ENCODE results near the gene AFAP1.

AFAP1 gene

GRCh38 chr4:7962609-7963508, 23.2 kb upstream of the AFAP1 start:
- Mint-ChIP-seq H3K4me3 (peak overlapping the region; percentile 11 to 36), H3K27me3 (peaks cover 20% of the 10 kb centered on the region), H3K9me3 (no peaks in the 10 kb centered on the region), H3K4me1 (peaks cover 90% of the 10 kb centered on the region), H3K27ac (no peak overlapping the region)
- ATAC-seq (no peak), DNase-seq (no peak)

- peaks cover 91% of the 10 kb centered on the region for H3K4me1 Mint-ChIP-seq
- peak overlapping the region; percentile 54 to 71 for H3K27ac Mint-ChIP-seq
- H3K9me3 Mint-ChIP-seq = no peaks in the 10 kb centered on the region
- ATAC-seq = peak; percentile 92
- DNase-seq = peak; percentile 81 to 93
- peak overlapping the region; percentile 26 to 67 for H3K4me3 Mint-ChIP-seq
- H3K27me3 Mint-ChIP-seq = peaks cover 29% of the 10 kb centered on the region
Measured at GRCh38 chr4:7960790-7961655, 21.4 kb upstream of the AFAP1 start.

GRCh38 chr4:7960017-7960789, 20.5 kb upstream of the AFAP1 start:
- DNase-seq = peak in 1 of 2 donors; percentile 45
- H3K4me3 Mint-ChIP-seq = peak overlapping the region; percentile 26 to 67

GRCh38 chr4:7959078-7959477, 19.4 kb upstream of the AFAP1 start:
- no peak overlapping the region for H3K4me3 Mint-ChIP-seq
- ATAC-seq (no peak), DNase-seq (no peak)
- peaks cover 72% of the 10 kb centered on the region for H3K4me1 Mint-ChIP-seq
- peak overlapping the region in 1 of 2 donors; percentile 34 for H3K27ac Mint-ChIP-seq
- H3K27me3 Mint-ChIP-seq = peaks cover 29% of the 10 kb centered on the region
- H3K9me3 Mint-ChIP-seq = no peaks in the 10 kb centered on the region

More at GRCh38 chr4:7960017-7960789, 20.5 kb upstream of the AFAP1 start:
- peak; percentile 58 for ATAC-seq
- peaks cover 83% of the 10 kb centered on the region for H3K4me1 Mint-ChIP-seq
- H3K27ac Mint-ChIP-seq = peak overlapping the region; percentile 54 to 71
- H3K9me3 Mint-ChIP-seq = no peaks in the 10 kb centered on the region
- H3K27me3 Mint-ChIP-seq = peaks cover 29% of the 10 kb centered on the region

GRCh38 chr4:7956934-7957656, 17.4 kb upstream of the AFAP1 start:
- ATAC-seq (no peak), DNase-seq (no peak)
- Mint-ChIP-seq H3K4me1 (peaks cover 54% of the 10 kb centered on the region), H3K27me3 (peaks cover 22% of the 10 kb centered on the region), H3K27ac (no peak overlapping the region), H3K4me3 (no peak overlapping the region), H3K9me3 (peaks cover 0 to 10% of the 10 kb centered on the region in 2 donors)

- peaks cover 4 to 17% of the 10 kb centered on the region in 2 donors for H3K9me3 Mint-ChIP-seq
- no peak overlapping the region for H3K27ac Mint-ChIP-seq
- DNase-seq (no peak), ATAC-seq (no peak)
- H3K4me3 Mint-ChIP-seq = no peak overlapping the region
- peaks cover 47% of the 10 kb centered on the region for H3K4me1 Mint-ChIP-seq
- H3K27me3 Mint-ChIP-seq = peaks cover 22% of the 10 kb centered on the region
Measured at GRCh38 chr4:7956270-7956808, 16.7 kb upstream of the AFAP1 start.

- peaks cover 4 to 27% of the 10 kb centered on the region in 2 donors for H3K9me3 Mint-ChIP-seq
- H3K27ac Mint-ChIP-seq = no peak overlapping the region
- peaks cover 25% of the 10 kb centered on the region for H3K27me3 Mint-ChIP-seq
- peaks cover 38% of the 10 kb centered on the region for H3K4me1 Mint-ChIP-seq
- no peak overlapping the region for H3K4me3 Mint-ChIP-seq
- no peak for ATAC-seq
- DNase-seq = no peak
Measured at GRCh38 chr4:7955393-7955792, 15.7 kb upstream of the AFAP1 start.

- Mint-ChIP-seq H3K27ac (no peak overlapping the region), H3K27me3 (peaks cover 37% of the 10 kb centered on the region), H3K4me3 (no peak overlapping the region), H3K9me3 (peaks cover 4 to 28% of the 10 kb centered on the region in 2 donors), H3K4me1 (peaks cover 32% of the 10 kb centered on the region)
- ATAC-seq = no peak
- DNase-seq = no peak
Measured at GRCh38 chr4:7952615-7953014, 13.0 kb upstream of the AFAP1 start.

- Mint-ChIP-seq H3K4me1 (peaks cover 20% of the 10 kb centered on the region), H3K27me3 (peaks cover 24% of the 10 kb centered on the region), H3K9me3 (peaks cover 4 to 28% of the 10 kb centered on the region in 2 donors), H3K27ac (no peak overlapping the region), H3K4me3 (no peak overlapping the region)
- DNase-seq = no peak
- no peak for ATAC-seq
Measured at GRCh38 chr4:7950301-7951092, 10.8 kb upstream of the AFAP1 start.

- Mint-ChIP-seq H3K27me3 (peaks cover 24% of the 10 kb centered on the region), H3K4me1 (peaks cover 20% of the 10 kb centered on the region), H3K27ac (no peak overlapping the region), H3K4me3 (no peak overlapping the region), H3K9me3 (peaks cover 4 to 28% of the 10 kb centered on the region in 2 donors)
- DNase-seq (no peak), ATAC-seq (no peak)
Measured at GRCh38 chr4:7949759-7950158, 10.1 kb upstream of the AFAP1 start.

- Mint-ChIP-seq H3K27me3 (peaks cover 26% of the 10 kb centered on the region), H3K4me1 (peaks cover 20% of the 10 kb centered on the region), H3K9me3 (peaks cover 4 to 26% of the 10 kb centered on the region in 2 donors), H3K4me3 (peak overlapping the region; percentile 28 to 47), H3K27ac (no peak overlapping the region)
- ATAC-seq (peak; percentile 98), DNase-seq (peak in 1 of 2 donors; percentile 51)
Measured at GRCh38 chr4:7947927-7948326, 8.3 kb upstream of the AFAP1 start.

GRCh38 chr4:7945709-7946380, 6.2 kb upstream of the AFAP1 start:
- Mint-ChIP-seq H3K27me3 (peaks cover 44% of the 10 kb centered on the region), H3K27ac (no peak overlapping the region), H3K4me1 (peaks cover 26% of the 10 kb centered on the region), H3K9me3 (peaks cover 0 to 5% of the 10 kb centered on the region in 2 donors), H3K4me3 (no peak overlapping the region)
- no peak for DNase-seq
- ATAC-seq = no peak

GRCh38 chr4:7944599-7945220, 5.0 kb upstream of the AFAP1 start:
- Mint-ChIP-seq H3K4me3 (no peak overlapping the region), H3K9me3 (no peaks in the 10 kb centered on the region), H3K4me1 (peaks cover 28% of the 10 kb centered on the region), H3K27me3 (peaks cover 35% of the 10 kb centered on the region), H3K27ac (no peak overlapping the region)
- ATAC-seq = no peak
- DNase-seq = no peak
